ENCODE data around the gene BTN2A1.
A peak's percentile ranks its signal among the peaks of the same experiment; 100 is the strongest.

BTN2A1 gene

GRCh38 chr6:26464014-26464413 lies 6.3 kb downstream of the BTN2A1 start:
- Histone ChIP-seq H3K4me3 (ENCODE audit: low read depth in 1 of 2, low read length in 2 of 2) (no peak overlapping the region), H3K27me3 (ENCODE audit: control insufficient read depth in 1 of 2, insufficient read depth in 2 of 2, low read length in 2 of 2) (no peaks in the 10 kb centered on the region), H3K4me1 (ENCODE audit: control insufficient read depth in 1 of 2, insufficient read depth in 2 of 2, low read length in 2 of 2) (peaks cover 21 to 22% of the 10 kb centered on the region in 2 donors), H3K9ac (ENCODE audit: low read depth in 1 of 2, low read length in 2 of 2) (no peak overlapping the region), H3K9me3 (ENCODE audit: control insufficient read depth in 1 of 2, low read length in 2 of 2) (no peaks in the 10 kb centered on the region), H3K36me3 (ENCODE audit: control insufficient read depth in 1 of 2, insufficient read depth in 2 of 2, low read length in 2 of 2) (peaks cover 68 to 90% of the 10 kb centered on the region in 2 donors), H3K27ac (ENCODE audit: low read depth, low read length) (no peak overlapping the region)

GRCh38 chr6:26464416-26465131 lies 6.8 kb downstream of the BTN2A1 start:
- Histone ChIP-seq H3K9ac (ENCODE audit: low read depth in 1 of 2, low read length in 2 of 2) (no peak overlapping the region), H3K9me3 (ENCODE audit: control insufficient read depth in 1 of 2, low read length in 2 of 2) (no peaks in the 10 kb centered on the region), H3K4me3 (ENCODE audit: low read depth in 1 of 2, low read length in 2 of 2) (no peak overlapping the region), H3K27ac (ENCODE audit: low read depth, low read length) (no peak overlapping the region), H3K27me3 (ENCODE audit: control insufficient read depth in 1 of 2, insufficient read depth in 2 of 2, low read length in 2 of 2) (no peaks in the 10 kb centered on the region), H3K4me1 (ENCODE audit: control insufficient read depth in 1 of 2, insufficient read depth in 2 of 2, low read length in 2 of 2) (peaks cover 16 to 17% of the 10 kb centered on the region in 2 donors), H3K36me3 (ENCODE audit: control insufficient read depth in 1 of 2, insufficient read depth in 2 of 2, low read length in 2 of 2) (peaks cover 70 to 90% of the 10 kb centered on the region in 2 donors)

- peaks cover 64 to 82% of the 10 kb centered on the region in 2 donors for H3K36me3 ChIP-seq (ENCODE audit: control insufficient read depth in 1 of 2, insufficient read depth in 2 of 2, low read length in 2 of 2)
- no peak overlapping the region for H3K27ac ChIP-seq (ENCODE audit: low read depth, low read length)
- H3K4me3 ChIP-seq (ENCODE audit: low read depth in 1 of 2, low read length in 2 of 2), result no peak overlapping the region
- H3K27me3 ChIP-seq (ENCODE audit: control insufficient read depth in 1 of 2, insufficient read depth in 2 of 2, low read length in 2 of 2), result no peaks in the 10 kb centered on the region
- no peaks in the 10 kb centered on the region for H3K9me3 ChIP-seq (ENCODE audit: control insufficient read depth in 1 of 2, low read length in 2 of 2)
- no peak overlapping the region for H3K9ac ChIP-seq (ENCODE audit: low read depth in 1 of 2, low read length in 2 of 2)
- H3K4me1 ChIP-seq (ENCODE audit: control insufficient read depth in 1 of 2, insufficient read depth in 2 of 2, low read length in 2 of 2), result peaks cover 4 to 5% of the 10 kb centered on the region in 2 donors
Observed at GRCh38 chr6:26465776-26466175, 8.0 kb downstream of the BTN2A1 start.

GRCh38 chr6:26468829-26469228 lies 11.1 kb downstream of the BTN2A1 start:
- H3K36me3 ChIP-seq (ENCODE audit: control insufficient read depth in 1 of 2, insufficient read depth in 2 of 2, low read length in 2 of 2), result peaks cover 45 to 57% of the 10 kb centered on the region in 2 donors

GRCh38 chr6:26470643-26471042 lies 12.9 kb downstream of the BTN2A1 start:
- H3K27ac ChIP-seq (ENCODE audit: low read depth, low read length), result no peak overlapping the region
- peaks cover 15 to 23% of the 10 kb centered on the region in 2 donors for H3K4me1 ChIP-seq (ENCODE audit: control insufficient read depth in 1 of 2, insufficient read depth in 2 of 2, low read length in 2 of 2)
- H3K36me3 ChIP-seq (ENCODE audit: control insufficient read depth in 1 of 2, insufficient read depth in 2 of 2, low read length in 2 of 2), result peaks cover 30 to 39% of the 10 kb centered on the region in 2 donors
- H3K4me3 ChIP-seq (ENCODE audit: low read depth in 1 of 2, low read length in 2 of 2), result no peak overlapping the region
- H3K9me3 ChIP-seq (ENCODE audit: control insufficient read depth in 1 of 2, low read length in 2 of 2), result peaks cover 8 to 12% of the 10 kb centered on the region in 2 donors
- H3K9ac ChIP-seq (ENCODE audit: low read depth in 1 of 2, low read length in 2 of 2), result no peak overlapping the region
- H3K27me3 ChIP-seq (ENCODE audit: control insufficient read depth in 1 of 2, insufficient read depth in 2 of 2, low read length in 2 of 2), result no peaks in the 10 kb centered on the region

More at GRCh38 chr6:26468829-26469228, 11.1 kb downstream of the BTN2A1 start:
- peaks cover 8 to 12% of the 10 kb centered on the region in 2 donors for H3K9me3 ChIP-seq (ENCODE audit: control insufficient read depth in 1 of 2, low read length in 2 of 2)
- no peak overlapping the region for H3K4me3 ChIP-seq (ENCODE audit: low read depth in 1 of 2, low read length in 2 of 2)
- H3K9ac ChIP-seq (ENCODE audit: low read depth in 1 of 2, low read length in 2 of 2), result no peak overlapping the region
- peaks cover 7 to 10% of the 10 kb centered on the region in 2 donors for H3K4me1 ChIP-seq (ENCODE audit: control insufficient read depth in 1 of 2, insufficient read depth in 2 of 2, low read length in 2 of 2)
- no peaks in the 10 kb centered on the region for H3K27me3 ChIP-seq (ENCODE audit: control insufficient read depth in 1 of 2, insufficient read depth in 2 of 2, low read length in 2 of 2)
- no peak overlapping the region for H3K27ac ChIP-seq (ENCODE audit: low read depth, low read length)

- H3K36me3 ChIP-seq (ENCODE audit: control insufficient read depth in 1 of 2, insufficient read depth in 2 of 2, low read length in 2 of 2), result peaks cover 17 to 26% of the 10 kb centered on the region in 2 donors
- H3K27ac ChIP-seq (ENCODE audit: low read depth, low read length), result no peak overlapping the region
- H3K9me3 ChIP-seq (ENCODE audit: control insufficient read depth in 1 of 2, low read length in 2 of 2), result peaks cover 8 to 12% of the 10 kb centered on the region in 2 donors
- peaks cover 23 to 34% of the 10 kb centered on the region in 2 donors for H3K4me1 ChIP-seq (ENCODE audit: control insufficient read depth in 1 of 2, insufficient read depth in 2 of 2, low read length in 2 of 2)
- no peak overlapping the region for H3K4me3 ChIP-seq (ENCODE audit: low read depth in 1 of 2, low read length in 2 of 2)
- H3K27me3 ChIP-seq (ENCODE audit: control insufficient read depth in 1 of 2, insufficient read depth in 2 of 2, low read length in 2 of 2), result no peaks in the 10 kb centered on the region
- H3K9ac ChIP-seq (ENCODE audit: low read depth in 1 of 2, low read length in 2 of 2), result no peak overlapping the region
Observed at GRCh38 chr6:26471970-26472369, 14.2 kb downstream of the BTN2A1 start.

GRCh38 chr6:26472549-26473290 lies 15.0 kb downstream of the BTN2A1 start:
- Histone ChIP-seq H3K9ac (ENCODE audit: low read depth in 1 of 2, low read length in 2 of 2) (peak overlapping the region in 1 of 2 donors; percentile 77), H3K4me1 (ENCODE audit: control insufficient read depth in 1 of 2, insufficient read depth in 2 of 2, low read length in 2 of 2) (peaks cover 27 to 34% of the 10 kb centered on the region in 2 donors), H3K4me3 (ENCODE audit: low read depth in 1 of 2, low read length in 2 of 2) (no peak overlapping the region), H3K36me3 (ENCODE audit: control insufficient read depth in 1 of 2, insufficient read depth in 2 of 2, low read length in 2 of 2) (peaks cover 12 to 18% of the 10 kb centered on the region in 2 donors), H3K27ac (ENCODE audit: low read depth, low read length) (peak overlapping the region; percentile 87), H3K27me3 (ENCODE audit: control insufficient read depth in 1 of 2, insufficient read depth in 2 of 2, low read length in 2 of 2) (no peaks in the 10 kb centered on the region), H3K9me3 (ENCODE audit: control insufficient read depth in 1 of 2, low read length in 2 of 2) (peaks cover 8 to 12% of the 10 kb centered on the region in 2 donors)

- H3K27me3 ChIP-seq (ENCODE audit: control insufficient read depth in 1 of 2, insufficient read depth in 2 of 2, low read length in 2 of 2), result no peaks in the 10 kb centered on the region
- peaks cover 9 to 11% of the 10 kb centered on the region in 2 donors for H3K36me3 ChIP-seq (ENCODE audit: control insufficient read depth in 1 of 2, insufficient read depth in 2 of 2, low read length in 2 of 2)
- peak overlapping the region; percentile 87 for H3K27ac ChIP-seq (ENCODE audit: low read depth, low read length)
- peaks cover 34% of the 10 kb centered on the region in 2 donors for H3K4me1 ChIP-seq (ENCODE audit: control insufficient read depth in 1 of 2, insufficient read depth in 2 of 2, low read length in 2 of 2)
- H3K9me3 ChIP-seq (ENCODE audit: control insufficient read depth in 1 of 2, low read length in 2 of 2), result peaks cover 8 to 12% of the 10 kb centered on the region in 2 donors
- peak overlapping the region; percentile 77 to 90 for H3K9ac ChIP-seq (ENCODE audit: low read depth in 1 of 2, low read length in 2 of 2)
- H3K4me3 ChIP-seq (ENCODE audit: low read depth in 1 of 2, low read length in 2 of 2), result peak overlapping the region; percentile 40 to 66
Observed at GRCh38 chr6:26473429-26473757, 15.6 kb downstream of the BTN2A1 start.

- H3K27ac ChIP-seq (ENCODE audit: low read depth, low read length), result peak overlapping the region; percentile 87
- peak overlapping the region; percentile 77 to 90 for H3K9ac ChIP-seq (ENCODE audit: low read depth in 1 of 2, low read length in 2 of 2)
- no peaks in the 10 kb centered on the region for H3K27me3 ChIP-seq (ENCODE audit: control insufficient read depth in 1 of 2, insufficient read depth in 2 of 2, low read length in 2 of 2)
- peaks cover 39% of the 10 kb centered on the region in 2 donors for H3K4me1 ChIP-seq (ENCODE audit: control insufficient read depth in 1 of 2, insufficient read depth in 2 of 2, low read length in 2 of 2)
- peaks cover 8 to 12% of the 10 kb centered on the region in 2 donors for H3K9me3 ChIP-seq (ENCODE audit: control insufficient read depth in 1 of 2, low read length in 2 of 2)
- peaks cover 4 to 6% of the 10 kb centered on the region in 2 donors for H3K36me3 ChIP-seq (ENCODE audit: control insufficient read depth in 1 of 2, insufficient read depth in 2 of 2, low read length in 2 of 2)
- H3K4me3 ChIP-seq (ENCODE audit: low read depth in 1 of 2, low read length in 2 of 2), result peak overlapping the region; percentile 40 to 66
Observed at GRCh38 chr6:26473758-26474438, 16.1 kb downstream of the BTN2A1 start.

All from duodenal mucosa (tissue), 2 donors.